CD4-positive, alpha-beta memory T cell (primary cell): Measurements from ENCODE around the gene ZNF678. TPM values are rescaled to one million over a fixed set of nuclear protein-coding genes. Genes with fewer than 3 reads are reported as not detected.
"Not testable (repeated sequence)": the region's sequence is repeated elsewhere in the genome, so short reads cannot be mapped to it uniquely, and the experiment has no call there.

ENCODE experiments used
- CTCF ChIA-PET: fragments of 350-600 bp; sonication (Branson Sonifier 250); formaldehyde crosslinking; loops from one replicate; lab custom pipeline; 2021; ENCODE audit warnings: inconsistent platforms; ENCODE audit not compliant: partially characterized antibody; lab: Charles Lee
- POLR2A ChIA-PET: fragments of 350-600 bp; sonication (Branson Sonifier 250); formaldehyde crosslinking; loops from one replicate; lab custom pipeline; 2021; ENCODE audit not compliant: partially characterized antibody; lab: Charles Lee
- DNase-seq, 5 donors: peaks; one replicate each; pipeline versions ENCODE4 v3.0.0 to v3.0.0-alpha.2; 2020 to 2022; ENCODE audit warnings: mixed read lengths in 1 of 5
- H3K27ac ChIP-seq: one replicate; pipeline ENCODE4 v1.7.0; 2013; ENCODE audit warnings: low read depth, low read length
- H3K27me3 ChIP-seq: 2 replicates; pipeline ENCODE4 v1.7.0; 2013; ENCODE audit warnings: mild to moderate bottlenecking, low read length, moderate library complexity; ENCODE audit not compliant: insufficient read depth
- H3K36me3 ChIP-seq: 2 replicates; pipeline ENCODE4 v1.7.0; 2013; ENCODE audit warnings: mild to moderate bottlenecking, low read length, moderate library complexity; ENCODE audit not compliant: insufficient read depth
- H3K4me1 ChIP-seq: 2 replicates; pipeline ENCODE4 v1.7.0; 2013; ENCODE audit warnings: mild to moderate bottlenecking, low read length, moderate library complexity; ENCODE audit not compliant: insufficient read depth
- H3K4me3 ChIP-seq, 2 donors: one replicate each; pipeline ENCODE4 v1.7.0; 2013; ENCODE audit warnings: low read length in 2 of 2, mild to moderate bottlenecking in 1 of 2
- H3K9me3 ChIP-seq, 2 donors: one replicate each; pipeline ENCODE4 v1.7.0; 2013; ENCODE audit warnings: low read length in 2 of 2, control low read depth in 1 of 2; ENCODE audit not compliant: control insufficient read depth in 1 of 2
- H3K27ac Mint-ChIP-seq, 7 donors: one replicate each; pipeline ENCODE4 v1.8.0; 2020 to 2021; ENCODE audit warnings: mixed read lengths in 7 of 7, mild to moderate bottlenecking in 6 of 7, inconsistent platforms in 3 of 7, moderate library complexity in 3 of 7
- H3K27me3 Mint-ChIP-seq, 2 donors: one replicate each; pipeline ENCODE4 v1.8.0; 2020 to 2021; ENCODE audit warnings: mixed read lengths in 2 of 2
- H3K36me3 Mint-ChIP-seq, 2 donors: one replicate each; pipeline ENCODE4 v1.8.0; 2020 to 2021; ENCODE audit warnings: mixed read lengths in 2 of 2, inconsistent platforms in 1 of 2, mild to moderate bottlenecking in 1 of 2
- H3K4me1 Mint-ChIP-seq, 4 donors: one replicate each; pipeline ENCODE4 v1.8.0; 2020 to 2021; ENCODE audit warnings: mixed read lengths in 4 of 4, mild to moderate bottlenecking in 1 of 4
- H3K4me3 Mint-ChIP-seq, 8 donors: one replicate each; pipeline ENCODE4 v1.8.0; 2020 to 2021; ENCODE audit warnings: mixed read lengths in 8 of 8, mild to moderate bottlenecking in 7 of 8, moderate library complexity in 6 of 8, inconsistent platforms in 3 of 8
- H3K9me3 Mint-ChIP-seq, 8 donors: one replicate each; pipeline ENCODE4 v1.8.0; 2020 to 2021; ENCODE audit warnings: mixed read lengths in 8 of 8, mild to moderate bottlenecking in 5 of 8, inconsistent platforms in 3 of 8, moderate library complexity in 1 of 8
- intact Hi-C: fragments of 100-400 bp; cut with micrococcal nuclease; formaldehyde crosslinking; loops from one replicate; pipeline ENCODE4 v1.15.1; 2023
- polyA plus RNA-seq, 2 donors: library from polyadenylated mRNA; unstranded; fragments of 300-500 nt; fragmentation: Illumina TruSeq; gene quantifications; one replicate each; pipeline ENCODE4 v1.2.3, GENCODE V29; 2021
- total RNA-seq, 2 experiments: library from RNA; stranded (reverse); gene quantifications; one replicate each; pipeline ENCODE4 v1.2.3, GENCODE V29; 2021

The ZNF678 gene
- total and polyA plus RNA-seq, 4 experiments from 2014 or later, result 3.0 to 10.2 (median 6.2) TPM

DNA sequence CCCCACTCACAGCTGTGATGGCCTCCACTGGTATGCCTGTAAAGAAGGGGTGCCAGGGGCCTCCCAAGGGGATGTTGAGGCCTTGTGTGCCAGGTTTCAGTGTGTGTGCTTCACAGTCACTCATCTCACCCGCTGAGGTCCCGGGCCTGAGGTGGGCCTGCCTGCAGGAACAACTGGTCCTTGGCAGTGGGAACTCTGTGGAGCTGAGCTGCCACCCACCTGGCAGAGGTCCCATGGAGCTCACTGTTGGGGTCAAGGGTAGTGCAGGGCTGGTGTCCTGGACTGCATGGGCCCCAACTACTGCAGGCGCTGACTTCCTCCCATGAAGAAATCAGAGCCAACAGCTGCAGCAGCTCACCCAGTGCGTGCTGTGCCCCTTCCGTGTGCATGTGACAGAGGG, 17.3 kb upstream of the ZNF678 start:
- POLR2A ChIA-PET, result no interaction called here
- CTCF ChIA-PET, result interaction anchor here (0.8 kb wide), 1 partner anchor 100 kb away, joined by 3 read pairs; no protein-coding TSS in a partner anchor
- H3K4me1 Mint-ChIP-seq, result peaks cover 3 to 6% (median 4%) of the 10 kb centered on the region in 4 donors
- Histone ChIP-seq H3K4me1 (peaks cover 9% of the 10 kb centered on the region), H3K9me3 (no peaks in the 10 kb centered on the region), H3K27ac (no peak overlapping the region), H3K36me3 (no peaks in the 10 kb centered on the region), H3K27me3 (no peaks in the 10 kb centered on the region), H3K4me3 (no peak overlapping the region)
- H3K36me3 Mint-ChIP-seq, result peaks cover 3 to 4% of the 10 kb centered on the region in 2 donors
- H3K9me3 Mint-ChIP-seq, result peaks cover 1 to 9% (median 5%) of the 10 kb centered on the region in 8 donors
- H3K27me3 Mint-ChIP-seq, result peaks cover 6 to 8% of the 10 kb centered on the region in 2 donors
- intact Hi-C loops, result no loop called here
- no peak overlapping the region for H3K27ac Mint-ChIP-seq
- no peak for DNase-seq
- H3K4me3 Mint-ChIP-seq, result no peak overlapping the region

DNA sequence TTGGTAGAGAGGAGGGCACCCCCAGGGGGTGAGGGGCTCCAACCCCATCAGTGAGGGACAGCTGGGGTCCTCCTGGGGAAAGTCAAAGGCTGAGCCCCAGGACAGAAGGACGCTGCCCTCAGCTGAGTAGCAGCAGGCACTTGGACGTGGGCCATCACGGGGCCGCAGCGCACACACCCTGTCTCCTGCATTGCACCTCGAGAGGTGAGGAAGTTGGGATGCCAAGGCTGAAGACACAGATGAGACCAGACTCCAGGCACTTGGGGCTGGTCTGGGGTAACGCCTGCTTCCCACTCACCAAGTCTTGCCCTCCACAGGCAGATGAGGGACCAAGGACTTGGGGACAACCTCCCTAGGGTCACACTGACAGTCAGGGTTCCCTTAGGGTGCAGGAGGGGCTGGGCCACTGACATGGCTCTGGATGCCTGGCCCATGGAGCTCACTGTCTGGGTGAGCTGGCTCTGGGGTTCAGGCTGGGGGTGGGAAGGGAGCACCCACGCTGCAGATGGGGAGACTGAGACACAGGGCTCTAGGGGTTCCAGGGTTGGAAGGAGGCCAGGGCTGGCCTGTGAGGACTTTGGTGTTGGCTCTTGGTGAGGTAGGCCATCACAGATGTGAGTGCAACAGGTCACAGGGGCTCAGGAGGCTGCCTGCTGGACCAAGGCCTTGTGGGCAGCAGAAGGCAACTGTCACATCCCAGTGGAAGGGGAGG, 16.6 kb upstream of the ZNF678 start:
- no peak for DNase-seq
- CTCF ChIA-PET, result no interaction called here
- Mint-ChIP-seq H3K27ac (peak overlapping the region in 1 of 7 donors; percentile 42), H3K9me3 (peaks cover 3 to 16% (median 11%) of the 10 kb centered on the region in 8 donors), H3K4me3 (no peak overlapping the region), H3K27me3 (peaks cover 6 to 8% of the 10 kb centered on the region in 2 donors), H3K4me1 (peaks cover 3 to 6% (median 4%) of the 10 kb centered on the region in 4 donors), H3K36me3 (peaks cover 5 to 6% of the 10 kb centered on the region in 2 donors)
- H3K9me3 ChIP-seq, result no peaks in the 10 kb centered on the region
- H3K4me3 ChIP-seq, result no peak overlapping the region
- POLR2A ChIA-PET, result no interaction called here
- no peak overlapping the region for H3K27ac ChIP-seq
- no peaks in the 10 kb centered on the region for H3K36me3 ChIP-seq
- intact Hi-C loops, result no loop called here
- H3K27me3 ChIP-seq, result no peaks in the 10 kb centered on the region
- H3K4me1 ChIP-seq, result peaks cover 9% of the 10 kb centered on the region

DNA sequence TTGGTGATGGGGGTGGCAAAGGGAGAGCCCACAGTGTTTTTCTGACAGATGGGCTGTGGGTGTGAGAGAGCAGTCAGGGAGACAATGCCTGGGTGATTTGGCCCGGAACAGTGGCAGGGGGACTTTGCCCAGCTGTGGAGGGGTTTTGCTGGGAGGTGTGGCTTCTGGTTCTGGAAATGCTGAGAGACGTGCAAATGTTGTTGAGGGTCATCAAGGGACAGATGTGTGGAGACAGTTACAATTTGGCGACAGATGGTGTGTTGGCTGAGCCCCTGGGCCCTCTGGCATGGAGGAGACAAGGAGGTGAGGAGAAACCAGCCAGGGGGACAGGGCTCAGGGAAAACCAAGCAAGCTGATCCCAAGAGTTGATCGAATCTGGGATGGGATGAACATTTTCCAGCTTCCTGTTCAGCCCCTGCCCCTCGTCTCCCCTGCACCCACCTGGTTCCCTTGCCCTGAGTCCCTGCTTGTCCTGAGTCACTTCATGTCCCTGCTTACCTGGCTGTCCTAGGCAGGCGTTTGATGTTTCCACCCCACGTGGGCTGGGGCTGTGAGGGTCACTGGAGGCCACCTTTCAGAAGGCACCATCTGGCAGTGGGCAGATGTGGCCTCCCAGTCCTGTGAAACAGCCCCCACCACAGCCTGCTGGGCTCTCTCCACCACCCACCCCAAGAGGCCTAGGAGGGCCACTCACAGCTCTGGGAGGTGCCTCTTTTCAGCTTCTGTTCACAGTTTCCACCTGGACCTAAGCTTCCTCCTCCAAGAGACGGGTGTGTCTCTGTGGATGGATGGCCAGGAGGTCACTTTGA, 15.8 kb upstream of the ZNF678 start:
- H3K27ac Mint-ChIP-seq, result peak overlapping the region in 2 of 7 donors; percentile 35 to 42
- CTCF ChIA-PET, result no interaction called here
- H3K4me1 ChIP-seq, result peaks cover 9% of the 10 kb centered on the region
- H3K9me3 ChIP-seq, result no peaks in the 10 kb centered on the region
- POLR2A ChIA-PET, result no interaction called here
- H3K36me3 Mint-ChIP-seq, result peaks cover 7 to 10% of the 10 kb centered on the region in 2 donors
- H3K4me1 Mint-ChIP-seq, result peaks cover 3 to 6% (median 4%) of the 10 kb centered on the region in 4 donors
- intact Hi-C loops, result no loop called here
- no peak overlapping the region for H3K4me3 Mint-ChIP-seq
- H3K9me3 Mint-ChIP-seq, result peaks cover 5 to 22% (median 18%) of the 10 kb centered on the region in 8 donors
- H3K36me3 ChIP-seq, result no peaks in the 10 kb centered on the region
- no peak overlapping the region for H3K4me3 ChIP-seq
- peaks cover 10% of the 10 kb centered on the region in 2 donors for H3K27me3 Mint-ChIP-seq
- DNase-seq, result no peak
- no peak overlapping the region for H3K27ac ChIP-seq
- H3K27me3 ChIP-seq, result no peaks in the 10 kb centered on the region

DNA sequence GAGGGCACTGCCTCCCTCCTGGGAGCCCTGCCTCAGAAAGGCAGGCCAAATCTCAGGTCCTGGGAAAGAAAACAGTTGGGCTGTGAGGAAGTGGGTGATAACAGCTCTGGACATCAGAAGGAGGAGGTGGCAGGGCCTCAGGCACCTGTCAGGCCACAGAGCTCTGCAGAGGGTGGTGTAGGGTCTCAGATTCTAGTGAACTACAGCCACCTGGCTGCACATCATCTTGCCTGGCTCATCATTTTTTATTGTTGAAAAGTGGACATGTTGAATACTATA, 15.3 kb upstream of the ZNF678 start:
- peak overlapping the region in 1 of 7 donors; percentile 35 for H3K27ac Mint-ChIP-seq
- no peak overlapping the region for H3K4me3 Mint-ChIP-seq
- ChIA-PET POLR2A (no interaction called here), CTCF (no interaction called here)
- H3K4me3 ChIP-seq, result no peak overlapping the region
- peaks cover 5% of the 10 kb centered on the region for H3K4me1 ChIP-seq
- no peak for DNase-seq
- no peaks in the 10 kb centered on the region for H3K9me3 ChIP-seq
- no peaks in the 10 kb centered on the region for H3K36me3 ChIP-seq
- H3K9me3 Mint-ChIP-seq, result peaks cover 5 to 25% (median 22%) of the 10 kb centered on the region in 8 donors
- H3K27me3 Mint-ChIP-seq, result peaks cover 12 to 13% of the 10 kb centered on the region in 2 donors
- peaks cover 7 to 10% of the 10 kb centered on the region in 2 donors for H3K36me3 Mint-ChIP-seq
- peaks cover under 1 to 3% (median under 1%) of the 10 kb centered on the region in 4 donors for H3K4me1 Mint-ChIP-seq
- no peaks in the 10 kb centered on the region for H3K27me3 ChIP-seq
- intact Hi-C loops, result no loop called here
- no peak overlapping the region for H3K27ac ChIP-seq

DNA sequence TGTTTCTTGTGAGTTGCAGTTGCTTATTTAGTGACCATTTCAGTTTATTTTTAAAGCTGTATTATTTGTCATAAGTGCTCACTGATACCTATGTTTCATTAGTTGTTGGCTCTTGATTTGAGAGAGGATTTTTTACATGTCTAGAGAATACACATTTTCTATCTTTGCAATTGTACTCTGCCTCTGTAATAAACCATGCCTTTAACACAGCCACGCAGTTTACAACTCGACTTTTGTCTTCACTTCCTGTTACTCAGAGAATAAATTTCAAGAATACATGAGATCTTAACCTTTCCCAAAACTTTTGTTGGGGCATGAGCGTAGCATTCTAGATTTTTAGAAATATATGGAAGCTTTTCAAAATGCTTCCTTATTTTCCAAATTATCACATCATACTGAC, 14.9 kb upstream of the ZNF678 start:
- Histone ChIP-seq H3K4me3 (no peak overlapping the region), H3K27ac (no peak overlapping the region), H3K4me1 (peaks cover under 1% of the 10 kb centered on the region), H3K36me3 (no peaks in the 10 kb centered on the region), H3K27me3 (no peaks in the 10 kb centered on the region), H3K9me3 (no peaks in the 10 kb centered on the region)
- H3K9me3 Mint-ChIP-seq, result peaks cover 5 to 27% (median 22%) of the 10 kb centered on the region in 8 donors
- intact Hi-C loops, result no loop called here
- DNase-seq, result no peak
- H3K4me3 Mint-ChIP-seq, result no peak overlapping the region
- ChIA-PET CTCF (no interaction called here), POLR2A (no interaction called here)
- H3K4me1 Mint-ChIP-seq, result no peaks in the 10 kb centered on the region
- H3K36me3 Mint-ChIP-seq, result peaks cover 7 to 10% of the 10 kb centered on the region in 2 donors
- H3K27ac Mint-ChIP-seq, result no peak overlapping the region
- H3K27me3 Mint-ChIP-seq, result peaks cover 13% of the 10 kb centered on the region in 2 donors

DNA sequence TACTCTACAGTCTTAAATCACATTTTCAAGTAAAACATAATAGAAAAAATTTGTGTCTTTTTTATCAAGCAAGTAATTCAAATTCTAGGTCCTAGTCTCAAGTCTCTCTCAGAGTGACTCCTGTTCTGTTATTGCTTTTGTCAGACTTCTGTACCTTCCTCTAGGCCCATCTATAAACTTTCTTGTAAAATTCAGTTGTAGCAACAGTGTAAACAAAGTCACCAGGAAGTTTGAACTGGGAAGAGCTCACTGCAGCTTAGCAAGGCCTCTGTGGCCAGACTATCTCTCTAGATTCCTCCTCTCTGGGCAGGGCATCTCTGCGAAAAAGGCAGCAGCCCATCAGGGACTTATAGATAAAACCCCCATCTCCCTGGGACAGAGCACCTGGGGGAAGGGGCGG, 13.5 kb upstream of the ZNF678 start:
- H3K9me3 Mint-ChIP-seq, result peaks cover 7 to 36% (median 23%) of the 10 kb centered on the region in 8 donors
- H3K36me3 Mint-ChIP-seq, result peaks cover 7 to 10% of the 10 kb centered on the region in 2 donors

DNA sequence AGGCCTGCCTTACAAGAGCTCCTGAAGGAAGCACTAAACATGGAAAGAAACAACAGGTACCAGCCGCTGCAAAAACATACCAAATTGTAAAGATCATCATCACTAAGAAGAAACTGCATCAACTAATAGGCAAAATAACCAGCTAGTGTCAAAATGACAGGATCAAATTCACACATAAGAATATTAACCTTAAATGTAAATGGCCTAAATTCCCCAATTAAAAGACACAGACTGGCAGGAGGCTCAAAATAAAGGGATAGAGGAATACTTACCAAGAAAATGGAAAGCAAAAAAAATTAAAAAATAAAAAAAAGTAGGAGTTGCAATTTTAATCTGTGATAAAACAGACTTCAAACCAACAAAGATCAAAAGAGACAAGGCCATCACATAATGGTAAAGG, 11.5 kb upstream of the ZNF678 start:
- intact Hi-C loops, H3K27me3 ChIP-seq, CTCF ChIA-PET, H3K4me1 Mint-ChIP-seq, DNase-seq, H3K4me3 Mint-ChIP-seq, H3K4me1 ChIP-seq, H3K27ac Mint-ChIP-seq, H3K9me3 ChIP-seq, H3K4me3 ChIP-seq, H3K27ac ChIP-seq, POLR2A ChIA-PET, H3K36me3 ChIP-seq: not testable (repeated sequence)
- H3K9me3 Mint-ChIP-seq, result peaks cover 7 to 36% (median 23%) of the 10 kb centered on the region in 8 donors
- H3K36me3 Mint-ChIP-seq, result peaks cover 7 to 10% of the 10 kb centered on the region in 2 donors
- H3K27me3 Mint-ChIP-seq, result peaks cover 13 to 25% of the 10 kb centered on the region in 2 donors

More for the DNA sequence above, 13.5 kb upstream of the ZNF678 start:
- CTCF ChIA-PET, result no interaction called here
- intact Hi-C loops, result no loop called here
- Mint-ChIP-seq H3K4me1 (no peaks in the 10 kb centered on the region), H3K27me3 (peaks cover 13 to 25% of the 10 kb centered on the region in 2 donors), H3K27ac (no peak overlapping the region), H3K4me3 (no peak overlapping the region)
- no peak for DNase-seq
- H3K27ac ChIP-seq, result no peak overlapping the region
- H3K4me3 ChIP-seq, result no peak overlapping the region
- no peaks in the 10 kb centered on the region for H3K27me3 ChIP-seq
- POLR2A ChIA-PET, result no interaction called here
- no peaks in the 10 kb centered on the region for H3K9me3 ChIP-seq
- no peaks in the 10 kb centered on the region for H3K4me1 ChIP-seq
- no peaks in the 10 kb centered on the region for H3K36me3 ChIP-seq
